Esophagus squamous epithelium (tissue), 5 donors: Measurements from ENCODE around the gene HES4. TPM values are rescaled to one million over a fixed set of nuclear protein-coding genes. Genes with fewer than 3 reads are reported as not detected.
"Not testable (repeated sequence)": the region's sequence is repeated elsewhere in the genome, so short reads cannot be mapped to it uniquely, and the experiment has no call there.

Experiments used
- DNase-seq: peaks from one replicate; lab custom pipeline; 2025; lab: John Stamatoyannopoulos, UW
- H3K27ac ChIP-seq, 4 donors: fragments of 200-600 bp; sonication (generic); one replicate each; pipeline ENCODE4 v1.5.1; 2016 to 2019; ENCODE audit warnings: mild to moderate bottlenecking in 1 of 4
- H3K27me3 ChIP-seq, 4 donors: fragments of 200-600 bp; sonication (generic); 1 replicate in 3 of 4; 2 replicates in 1 of 4; pipeline versions ENCODE4 v1.5.1 to v1.6.0; 2017 to 2021; ENCODE audit warnings: antibody characterized with exemption in 1 of 4
- H3K36me3 ChIP-seq, 3 donors: fragments of 200-600 bp; sonication (generic); one replicate each; pipeline ENCODE4 v1.5.1; 2016 to 2019
- H3K4me1 ChIP-seq, 3 donors: fragments of 200-600 bp; sonication (generic); one replicate each; pipeline ENCODE4 v1.5.1; 2017 to 2019
- H3K4me3 ChIP-seq, 4 donors: fragments of 200-600 bp; sonication (generic); 1 replicate in 3 of 4; 2 replicates in 1 of 4; pipeline ENCODE4 v1.5.1; 2016 to 2019; ENCODE audit warnings: mild to moderate bottlenecking in 2 of 4, moderate library complexity in 1 of 4
- H3K9me3 ChIP-seq, 3 donors: fragments of 200-600 bp; sonication (generic); one replicate each; pipeline ENCODE4 v1.5.1; 2016 to 2019
- CTCF ChIP-seq, 6 experiments: fragments of 450-650 bp in 4 of 6; fragments of 200-600 bp in 2 of 6; sonication (generic) in 2 of 6; IDR thresholded peaks; one replicate each; pipeline ENCODE4 v1.5.1; 2016 to 2019; ENCODE audit warnings: antibody characterized with exemption in 6 of 6, mild to moderate bottlenecking in 4 of 6, moderate library complexity in 4 of 6
- POLR2A ChIP-seq, 4 donors: fragments of 450-650 bp; IDR thresholded peaks; one replicate each; pipeline ENCODE4 v1.6.1; 2017; ENCODE audit warnings: antibody characterized with exemption in 4 of 4, mild to moderate bottlenecking in 4 of 4, moderate library complexity in 3 of 4
- WGBS, 2 donors: methylation state at CpG; one replicate each; pipeline ENCODE4 v1.1.5; 2018; 5-methylcytosine and 5-hydroxymethylcytosine counted together
- intact Hi-C: fragments of 100-400 bp; cut with DNase I; formaldehyde crosslinking; loops from one replicate; pipeline ENCODE4 v1.15.0; 2022
- total RNA-seq, 4 donors: library from RNA; depleted of rRNA; stranded (reverse); fragments of >200 nt; gene quantifications; one replicate each; pipeline ENCODE4 v1.1.0, GENCODE V29; 2016
- donor health status: DM: yes; HTN: yes; CAD: no.

HES4 gene
- total RNA-seq, 4 donors from 2014 or later: 15.1 to 16.2 (median 15.3) TPM

- peak overlapping the region; percentile 59 to 78 (median 68) for H3K4me3 ChIP-seq
- no CpG with 5 or more reads among the region's 75 CpGs for WGBS, 2 donors
- peaks cover 14 to 55% (median 38%) of the 10 kb centered on the region in 3 donors for H3K4me1 ChIP-seq
- H3K27ac ChIP-seq: peak overlapping the region in 2 of 4 donors; percentile 94 to 97
- peaks cover 0 to 92% (median 3%) of the 10 kb centered on the region in 4 donors for H3K27me3 ChIP-seq
- no peak for DNase-seq
- no peaks in the 10 kb centered on the region for H3K9me3 ChIP-seq
- TF ChIP-seq CTCF (IDR thresholded peaks at IDR 0.05): no peak
- TF ChIP-seq POLR2A (IDR thresholded peaks at IDR 0.05): no peak
- H3K36me3 ChIP-seq: no peaks in the 10 kb centered on the region
- intact Hi-C loops: no loop called here
Measured at GRCh38 chr1:997993-998744, 1.7 kb downstream of the HES4 start.

GRCh38 chr1:997713-997992 is 2.2 kb downstream of the HES4 start:
- H3K27ac ChIP-seq: no peak overlapping the region
- no peaks in the 10 kb centered on the region for H3K36me3 ChIP-seq
- intact Hi-C loops: no loop called here
- DNase-seq: no peak
- H3K27me3 ChIP-seq: peaks cover 0 to 92% (median 3%) of the 10 kb centered on the region in 4 donors
- TF ChIP-seq POLR2A (IDR thresholded peaks at IDR 0.05): no peak
- no peak for TF ChIP-seq CTCF (IDR thresholded peaks at IDR 0.05)
- no CpG with 5 or more reads among the region's 3 CpGs for WGBS, 2 donors
- peaks cover 0 to 1% (median 0%) of the 10 kb centered on the region in 3 donors for H3K9me3 ChIP-seq
- peak overlapping the region in 1 of 4 donors; percentile 78 for H3K4me3 ChIP-seq
- H3K4me1 ChIP-seq: peaks cover 14 to 55% (median 38%) of the 10 kb centered on the region in 3 donors

- Histone ChIP-seq H3K4me1 (peaks cover 14 to 54% (median 37%) of the 10 kb centered on the region in 3 donors), H3K36me3 (no peaks in the 10 kb centered on the region), H3K9me3 (peaks cover 0 to 7% (median 1%) of the 10 kb centered on the region in 3 donors), H3K4me3 (no peak overlapping the region), H3K27me3 (peaks cover 0 to 89% (median 3%) of the 10 kb centered on the region in 4 donors), H3K27ac (no peak overlapping the region)
- no peak for DNase-seq
- WGBS, 2 donors: 56 to 90% methylated on average over 2 of the region's 24 CpGs
- no peak for TF ChIP-seq POLR2A (IDR thresholded peaks at IDR 0.05)
- no peak for TF ChIP-seq CTCF (IDR thresholded peaks at IDR 0.05)
- intact Hi-C loops: no loop called here
Measured at GRCh38 chr1:996851-997712, 2.8 kb downstream of the HES4 start.

- WGBS, 2 donors: 35 to 68% methylated on average over 9 to 10 of the region's 30 CpGs
- H3K4me3 ChIP-seq: no peak overlapping the region
- H3K36me3 ChIP-seq: no peaks in the 10 kb centered on the region
- intact Hi-C loops: no loop called here
- H3K27me3 ChIP-seq: peaks cover 0 to 85% (median 3%) of the 10 kb centered on the region in 4 donors
- peaks cover 0 to 14% (median 6%) of the 10 kb centered on the region in 3 donors for H3K9me3 ChIP-seq
- no peak for DNase-seq
- TF ChIP-seq POLR2A (IDR thresholded peaks at IDR 0.05) (no peak), CTCF (IDR thresholded peaks at IDR 0.05) (no peak)
- H3K27ac ChIP-seq: no peak overlapping the region
- H3K4me1 ChIP-seq: peaks cover 11 to 43% (median 28%) of the 10 kb centered on the region in 3 donors
Measured at GRCh38 chr1:995665-996633, 3.9 kb downstream of the HES4 start.

GRCh38 chr1:994546-994945 is 5.4 kb downstream of the HES4 start:
- H3K27ac ChIP-seq, H3K4me3 ChIP-seq, H3K36me3 ChIP-seq, intact Hi-C loops, DNase-seq: not testable (repeated sequence)
- 71 to 83% methylated on average over 2 to 5 of the region's 6 CpGs for WGBS, 2 donors
- H3K27me3 ChIP-seq: peaks cover 0 to 84% (median 3%) of the 10 kb centered on the region in 4 donors
- H3K9me3 ChIP-seq: peaks cover 0 to 14% (median 6%) of the 10 kb centered on the region in 3 donors
- peaks cover 9 to 29% (median 13%) of the 10 kb centered on the region in 3 donors for H3K4me1 ChIP-seq
